ENCODE results near the gene TM9SF2.

TM9SF2 gene

GRCh38 chr13:99516153-99516929 lies 15.1 kb downstream of the TM9SF2 start:
- no peak overlapping the region for H3K4me3 ChIP-seq
- no peak for DNase-seq (ENCODE audit: low read depth, low spot score)
- H3K27ac ChIP-seq = no peak overlapping the region
- TF ChIP-seq POLR2AphosphoS5 (IDR thresholded peaks at IDR 0.05; ENCODE audit: borderline replicate concordance, low read depth, low read length) (no peak), EZH2 (IDR thresholded peaks at IDR 0.05) (no peak), FOXP2 (optimal IDR thresholded peaks at IDR 0.05; ENCODE audit: control extremely low read depth, extremely low read length, insufficient read depth) (no peak)
- no peaks in the 10 kb centered on the region for H3K9me3 ChIP-seq (ENCODE audit: low read depth, low read length)
- H3K9ac ChIP-seq (ENCODE audit: insufficient read length) = no peak overlapping the region
- peaks cover 27% of the 10 kb centered on the region for H3K36me3 ChIP-seq (ENCODE audit: insufficient read depth, low read length)

DNA sequence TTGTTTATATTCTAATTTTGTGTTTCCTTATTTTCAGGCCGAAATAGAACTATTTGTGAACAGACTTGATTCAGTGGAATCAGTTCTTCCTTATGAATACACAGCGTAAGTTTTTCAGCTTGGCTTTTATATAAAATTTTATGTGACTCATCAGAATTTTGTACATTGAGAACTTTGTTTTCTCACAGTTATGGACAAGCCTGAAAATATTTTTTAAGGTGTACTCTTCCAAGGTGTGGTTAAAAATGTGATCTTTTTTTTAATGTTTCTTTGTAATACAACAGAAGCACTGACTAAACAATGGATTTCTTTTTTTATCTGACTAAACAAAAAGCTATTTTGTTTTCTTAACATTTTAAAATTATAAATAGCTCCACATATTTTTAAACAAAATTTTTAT lies 16.3 kb downstream of the TM9SF2 start:
- Histone ChIP-seq H3K9me3 (ENCODE audit: low read depth, low read length) (no peaks in the 10 kb centered on the region), H3K9ac (ENCODE audit: insufficient read length) (no peak overlapping the region), H3K36me3 (ENCODE audit: insufficient read depth, low read length) (peaks cover 40% of the 10 kb centered on the region), H3K27ac (no peak overlapping the region), H3K4me3 (no peak overlapping the region)
- TF ChIP-seq FOXP2 (optimal IDR thresholded peaks at IDR 0.05; ENCODE audit: control extremely low read depth, extremely low read length, insufficient read depth) = no peak
- no peak for TF ChIP-seq EZH2 (IDR thresholded peaks at IDR 0.05)
- TF ChIP-seq POLR2AphosphoS5 (IDR thresholded peaks at IDR 0.05; ENCODE audit: borderline replicate concordance, low read depth, low read length) = no peak
- no peak for DNase-seq (ENCODE audit: low read depth, low spot score)

DNA sequence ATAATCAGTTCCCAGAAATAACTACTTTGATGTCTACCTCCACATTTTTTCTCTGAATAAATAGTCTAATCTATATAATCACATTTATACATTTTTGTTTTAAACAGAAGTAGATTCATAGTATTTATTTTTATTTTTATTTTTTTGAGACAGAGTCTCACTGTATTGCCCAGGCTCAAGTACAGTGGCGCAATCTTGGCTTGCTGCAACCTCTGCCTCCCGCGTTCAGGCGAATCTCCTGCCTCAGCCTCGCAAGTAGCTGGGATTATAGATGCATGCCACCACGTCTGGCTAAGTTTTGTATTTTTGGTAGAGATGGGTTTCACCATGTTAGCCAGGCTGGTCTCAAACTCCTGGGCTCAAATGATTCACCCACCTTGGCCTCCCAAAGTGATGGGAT lies 16.7 kb downstream of the TM9SF2 start:
- no peak for TF ChIP-seq EZH2 (IDR thresholded peaks at IDR 0.05)
- TF ChIP-seq POLR2AphosphoS5 (IDR thresholded peaks at IDR 0.05; ENCODE audit: borderline replicate concordance, low read depth, low read length) = no peak
- no peak for TF ChIP-seq FOXP2 (optimal IDR thresholded peaks at IDR 0.05; ENCODE audit: control extremely low read depth, extremely low read length, insufficient read depth)
- no peaks in the 10 kb centered on the region for H3K9me3 ChIP-seq (ENCODE audit: low read depth, low read length)
- H3K36me3 ChIP-seq (ENCODE audit: insufficient read depth, low read length) = peaks cover 44% of the 10 kb centered on the region
- H3K9ac ChIP-seq (ENCODE audit: insufficient read length) = no peak overlapping the region
- DNase-seq (ENCODE audit: low read depth, low spot score) = no peak
- no peak overlapping the region for H3K27ac ChIP-seq
- no peak overlapping the region for H3K4me3 ChIP-seq

GRCh38 chr13:99522298-99522697 lies 21.0 kb downstream of the TM9SF2 start:
- TF ChIP-seq FOXP2 (optimal IDR thresholded peaks at IDR 0.05; ENCODE audit: control extremely low read depth, extremely low read length, insufficient read depth) (no peak), EZH2 (IDR thresholded peaks at IDR 0.05) (no peak), POLR2AphosphoS5 (IDR thresholded peaks at IDR 0.05; ENCODE audit: borderline replicate concordance, low read depth, low read length) (no peak)
- Histone ChIP-seq H3K9me3 (ENCODE audit: low read depth, low read length) (no peaks in the 10 kb centered on the region), H3K4me3 (no peak overlapping the region), H3K27ac (no peak overlapping the region), H3K36me3 (ENCODE audit: insufficient read depth, low read length) (peaks cover 51% of the 10 kb centered on the region), H3K9ac (ENCODE audit: insufficient read length) (no peak overlapping the region)
- no peak for DNase-seq (ENCODE audit: low read depth, low spot score)

GRCh38 chr13:99523838-99524237 lies 22.6 kb downstream of the TM9SF2 start:
- H3K27ac ChIP-seq = no peak overlapping the region
- H3K4me3 ChIP-seq = no peak overlapping the region
- no peak for TF ChIP-seq POLR2AphosphoS5 (IDR thresholded peaks at IDR 0.05; ENCODE audit: borderline replicate concordance, low read depth, low read length)
- no peak for TF ChIP-seq FOXP2 (optimal IDR thresholded peaks at IDR 0.05; ENCODE audit: control extremely low read depth, extremely low read length, insufficient read depth)
- no peak for TF ChIP-seq EZH2 (IDR thresholded peaks at IDR 0.05)
- H3K9me3 ChIP-seq (ENCODE audit: low read depth, low read length) = no peaks in the 10 kb centered on the region
- no peak overlapping the region for H3K9ac ChIP-seq (ENCODE audit: insufficient read length)
- DNase-seq (ENCODE audit: low read depth, low spot score) = no peak
- peaks cover 43% of the 10 kb centered on the region for H3K36me3 ChIP-seq (ENCODE audit: insufficient read depth, low read length)

DNA sequence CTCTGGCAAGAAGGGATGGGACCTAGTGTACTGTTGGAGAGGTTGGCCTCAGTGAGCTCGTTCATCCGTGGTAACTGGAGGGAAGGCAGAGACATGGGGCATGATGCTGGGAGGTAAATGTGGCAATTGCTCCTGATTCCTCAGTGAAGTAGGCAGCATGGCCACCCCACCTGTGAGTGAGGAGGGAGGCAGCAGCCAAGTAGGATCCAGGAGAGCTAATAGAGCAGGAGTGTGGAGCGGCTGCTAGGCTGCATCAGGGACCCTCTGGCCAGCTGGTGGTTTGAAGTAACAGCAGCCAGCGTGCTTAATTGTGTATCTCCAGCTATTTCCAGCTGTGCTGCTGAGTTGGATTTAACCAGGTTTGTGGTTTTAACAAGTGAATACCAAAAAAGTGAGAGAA lies 24.7 kb downstream of the TM9SF2 start:
- H3K27ac ChIP-seq = no peak overlapping the region
- peaks cover 42% of the 10 kb centered on the region for H3K36me3 ChIP-seq (ENCODE audit: insufficient read depth, low read length)
- H3K9me3 ChIP-seq (ENCODE audit: low read depth, low read length) = no peaks in the 10 kb centered on the region
- H3K4me3 ChIP-seq = no peak overlapping the region
- H3K9ac ChIP-seq (ENCODE audit: insufficient read length) = no peak overlapping the region
- no peak for DNase-seq (ENCODE audit: low read depth, low spot score)
- TF ChIP-seq EZH2 (IDR thresholded peaks at IDR 0.05) (no peak), POLR2AphosphoS5 (IDR thresholded peaks at IDR 0.05; ENCODE audit: borderline replicate concordance, low read depth, low read length) (no peak), FOXP2 (optimal IDR thresholded peaks at IDR 0.05; ENCODE audit: control extremely low read depth, extremely low read length, insufficient read depth) (no peak)

GRCh38 chr13:99526549-99526948 lies 25.3 kb downstream of the TM9SF2 start:
- TF ChIP-seq EZH2 (IDR thresholded peaks at IDR 0.05) (no peak), FOXP2 (optimal IDR thresholded peaks at IDR 0.05; ENCODE audit: control extremely low read depth, extremely low read length, insufficient read depth) (no peak), POLR2AphosphoS5 (IDR thresholded peaks at IDR 0.05; ENCODE audit: borderline replicate concordance, low read depth, low read length) (no peak)
- peaks cover 37% of the 10 kb centered on the region for H3K36me3 ChIP-seq (ENCODE audit: insufficient read depth, low read length)
- H3K9ac ChIP-seq (ENCODE audit: insufficient read length) = no peak overlapping the region
- H3K9me3 ChIP-seq (ENCODE audit: low read depth, low read length) = no peaks in the 10 kb centered on the region
- no peak overlapping the region for H3K27ac ChIP-seq
- no peak overlapping the region for H3K4me3 ChIP-seq
- DNase-seq (ENCODE audit: low read depth, low spot score) = no peak

DNA sequence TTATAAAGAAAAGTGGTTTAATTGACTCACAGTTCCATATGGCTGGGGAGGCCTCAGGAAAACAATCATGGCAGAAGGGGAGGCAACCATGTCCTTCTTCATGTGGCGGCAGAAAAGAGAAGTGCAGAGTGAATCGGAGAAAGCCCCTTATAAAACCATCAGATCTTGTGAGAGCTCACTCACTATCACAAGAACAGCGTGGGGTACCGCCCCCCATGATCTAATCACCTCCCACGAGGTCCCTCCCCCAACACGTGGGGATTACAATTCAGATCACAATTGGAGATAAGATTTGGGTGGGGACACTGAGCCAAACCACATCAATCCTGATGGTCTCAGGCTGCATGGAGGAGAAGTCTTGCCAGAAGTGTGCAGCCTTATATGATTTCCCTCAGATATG lies 26.0 kb downstream of the TM9SF2 start:
- no peak overlapping the region for H3K27ac ChIP-seq
- DNase-seq (ENCODE audit: low read depth, low spot score) = no peak
- H3K9me3 ChIP-seq (ENCODE audit: low read depth, low read length) = no peaks in the 10 kb centered on the region
- H3K36me3 ChIP-seq (ENCODE audit: insufficient read depth, low read length) = peaks cover 29% of the 10 kb centered on the region
- no peak overlapping the region for H3K9ac ChIP-seq (ENCODE audit: insufficient read length)
- no peak overlapping the region for H3K4me3 ChIP-seq
- no peak for TF ChIP-seq EZH2 (IDR thresholded peaks at IDR 0.05)
- TF ChIP-seq FOXP2 (optimal IDR thresholded peaks at IDR 0.05; ENCODE audit: control extremely low read depth, extremely low read length, insufficient read depth) = no peak
- TF ChIP-seq POLR2AphosphoS5 (IDR thresholded peaks at IDR 0.05; ENCODE audit: borderline replicate concordance, low read depth, low read length) = no peak

DNA sequence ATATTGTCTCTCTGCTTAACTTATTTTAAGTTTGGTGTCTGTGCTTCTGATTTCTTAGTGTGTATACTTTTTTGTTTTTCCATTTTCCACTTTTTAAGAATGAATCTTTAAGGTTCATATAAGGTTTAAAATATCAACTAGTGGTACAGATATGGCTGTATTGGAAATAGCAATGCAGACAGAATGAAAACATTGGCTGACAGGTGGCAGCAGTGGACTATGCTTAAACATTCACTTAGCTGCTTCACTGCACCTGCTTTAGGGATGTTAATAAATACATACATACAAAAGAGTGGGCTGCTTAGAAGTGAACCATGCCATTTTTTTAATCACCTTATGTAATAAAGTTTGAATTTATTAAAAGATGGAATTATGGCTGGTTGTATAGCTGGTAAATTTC lies 27.3 kb downstream of the TM9SF2 start:
- no peak for TF ChIP-seq EZH2 (IDR thresholded peaks at IDR 0.05)
- Histone ChIP-seq H3K9ac (ENCODE audit: insufficient read length) (no peak overlapping the region), H3K9me3 (ENCODE audit: low read depth, low read length) (no peaks in the 10 kb centered on the region), H3K4me3 (no peak overlapping the region), H3K27ac (no peak overlapping the region), H3K36me3 (ENCODE audit: insufficient read depth, low read length) (peaks cover 17% of the 10 kb centered on the region)
- DNase-seq (ENCODE audit: low read depth, low spot score) = no peak
